GM19240 (cell line): Measurements from ENCODE around the gene P3H3.
A peak's percentile ranks its signal among the peaks of the same experiment; 100 is the strongest.

Source experiments
- DNase-seq: peaks from one replicate; pipeline ENCODE4 v3.0.0; 2011; ENCODE audit warnings: low spot score; ENCODE audit not compliant: insufficient read length

The P3H3 gene

GRCh38 chr12:6827982-6828780, at the start of gene P3H3:
P3H3 (plus strand) TSS chr12:6828407; CDS start chr12:6828441, 34 bp downstream.
- no peak for DNase-seq

DNA sequence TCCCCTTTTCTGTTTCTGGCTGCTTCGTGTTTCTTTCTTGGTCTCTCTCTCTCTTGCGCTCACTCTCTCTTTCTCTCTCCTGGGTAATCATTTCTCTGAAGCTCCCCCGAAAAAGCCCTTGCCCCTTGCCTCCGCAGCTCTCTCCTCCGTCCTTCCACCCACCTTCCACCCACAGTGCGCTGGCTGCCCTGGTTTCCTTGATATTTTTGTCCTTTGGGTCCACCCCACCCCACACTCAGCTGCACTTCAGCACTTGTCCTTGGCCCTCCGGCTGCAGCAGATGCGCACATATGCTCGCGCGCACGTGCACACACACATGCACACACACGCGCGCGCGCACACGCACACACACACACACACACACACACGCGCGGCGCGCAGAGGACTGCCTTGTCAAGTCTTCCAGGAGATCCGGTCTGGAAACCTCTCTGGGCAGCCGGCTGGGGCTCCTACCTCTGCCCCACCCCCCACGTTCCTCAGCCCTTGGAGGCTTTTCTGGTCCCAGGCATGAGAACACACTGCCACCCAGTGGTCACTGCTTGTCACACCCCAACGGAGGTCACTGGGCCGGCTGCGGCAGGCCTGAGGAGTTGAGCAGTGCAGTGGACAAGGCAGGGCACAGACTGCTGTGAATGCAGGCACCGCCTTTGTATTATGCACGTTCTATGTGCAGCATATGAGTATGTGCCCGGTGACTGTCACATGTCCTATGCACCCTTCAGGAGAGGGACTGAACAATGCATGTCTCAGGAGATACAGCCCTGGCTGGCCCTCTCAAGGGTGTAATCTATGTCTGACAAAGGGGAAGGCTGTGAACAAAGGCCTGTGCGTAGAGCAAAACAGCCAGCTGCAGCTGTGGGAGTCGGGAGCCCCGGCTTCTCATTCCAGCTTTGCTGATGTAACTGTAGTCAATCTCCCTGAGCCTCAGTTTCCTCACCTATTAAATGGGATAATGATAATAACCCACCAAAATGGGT, 49.3 kb upstream of the P3H3 start:
- DNase-seq = peak; percentile 76

DNA sequence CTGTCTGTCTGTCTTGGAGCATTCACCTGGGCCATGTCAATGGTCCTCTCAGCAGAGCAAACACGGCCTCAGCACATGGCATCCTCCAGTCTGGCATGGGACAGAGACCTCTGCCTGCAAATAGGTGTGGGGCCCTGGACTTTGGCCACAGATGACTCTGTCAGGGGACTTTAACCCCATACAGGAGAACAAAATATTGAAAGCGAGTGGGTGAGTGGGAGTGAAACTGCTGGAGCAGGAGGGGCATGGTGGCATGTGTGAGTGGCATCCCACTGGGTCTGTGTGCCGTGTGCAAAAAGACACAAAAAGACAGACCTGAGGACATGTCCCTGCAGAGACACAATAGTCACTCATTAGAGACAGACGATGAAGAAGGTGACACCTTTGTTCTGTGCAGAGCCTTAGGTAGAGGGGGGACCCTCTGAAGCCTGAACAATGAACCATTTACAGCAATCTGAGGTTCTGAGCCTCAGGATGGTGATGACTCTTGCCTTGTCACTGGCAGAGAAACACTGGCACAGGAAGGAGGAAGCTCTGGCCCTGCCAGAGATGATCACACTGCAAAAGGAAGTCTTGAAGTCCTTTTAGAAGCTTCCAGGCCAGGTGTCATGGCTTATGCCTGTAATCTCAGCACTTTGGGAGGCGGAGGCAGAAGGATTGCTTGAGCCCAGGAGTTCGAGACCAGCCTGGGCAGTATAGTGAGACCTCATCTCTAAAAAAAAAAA, 48.3 kb upstream of the P3H3 start:
- no peak for DNase-seq

DNA sequence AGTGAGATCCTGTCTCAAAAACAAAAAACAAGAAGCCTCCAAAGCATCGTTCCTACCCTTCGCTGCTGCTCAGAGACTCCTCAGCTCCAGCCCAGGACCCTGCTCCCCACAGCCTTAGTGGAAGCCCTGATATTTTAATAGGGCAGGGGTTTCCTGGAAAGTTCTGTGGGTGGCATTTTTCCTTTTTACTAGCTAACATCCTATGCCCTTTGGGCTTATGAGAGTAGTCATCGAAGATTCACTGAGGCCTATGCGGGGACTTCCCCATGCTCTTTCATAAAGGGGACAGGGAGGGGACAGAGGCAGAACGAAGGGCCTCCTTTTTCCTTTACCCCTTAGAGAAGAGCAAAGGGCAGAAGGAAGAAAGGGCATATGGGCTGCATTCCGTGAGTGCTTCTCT, 47.6 kb upstream of the P3H3 start:
- DNase-seq = no peak

DNA sequence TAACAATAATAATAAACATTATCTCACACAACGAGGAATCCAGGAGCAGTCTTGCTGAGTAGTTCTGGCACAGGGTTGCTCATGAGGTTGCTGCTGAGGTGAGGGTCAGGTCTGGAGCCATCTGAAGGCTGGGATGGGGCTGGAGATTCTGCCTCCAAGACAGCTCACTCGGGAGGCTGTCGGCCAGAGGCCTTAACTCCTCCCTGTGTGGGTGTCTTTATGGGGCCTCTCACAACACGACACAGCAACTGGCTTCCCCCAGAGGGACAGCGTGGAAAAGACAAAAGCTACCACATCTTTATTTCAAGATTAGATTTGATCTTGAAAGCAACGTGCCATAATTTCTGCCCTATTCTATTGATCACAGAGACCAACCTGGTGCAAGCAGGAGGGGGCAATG, 46.1 kb upstream of the P3H3 start:
- DNase-seq = no peak

DNA sequence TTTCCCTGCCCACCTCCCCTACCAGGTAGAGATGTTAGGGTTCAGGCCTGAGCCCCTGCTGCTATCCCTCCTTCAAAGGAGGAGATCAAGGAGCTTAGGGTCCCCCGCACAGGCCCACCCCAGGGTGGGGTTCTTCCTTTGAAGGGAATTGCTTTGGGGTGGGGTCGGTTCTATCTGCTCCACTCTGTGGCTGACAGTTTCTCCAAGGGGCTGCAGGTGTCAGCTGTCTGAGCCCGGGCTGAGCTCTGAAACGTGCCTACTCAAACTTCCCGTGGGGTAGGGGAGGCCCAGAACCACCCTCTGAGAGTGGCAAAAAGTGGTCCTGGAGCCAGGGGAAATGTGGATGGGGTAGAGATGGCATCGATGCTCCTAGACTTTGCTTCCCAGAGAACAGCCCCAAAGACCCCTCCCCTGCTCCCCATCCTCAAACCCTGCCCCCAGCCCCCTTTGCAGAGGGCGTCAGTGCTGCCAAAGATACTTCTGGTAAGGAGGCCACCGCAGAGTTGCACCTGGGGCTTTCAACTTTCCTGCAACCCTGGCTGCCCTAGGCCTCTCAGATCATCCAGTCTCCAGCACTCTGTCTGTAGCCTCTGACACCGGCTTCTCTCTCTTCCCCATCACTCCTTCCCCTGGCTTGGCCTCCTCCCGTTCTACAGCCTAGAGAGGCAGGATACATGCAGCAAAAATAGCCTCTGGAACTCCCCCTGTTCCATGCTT, 45.2 kb upstream of the P3H3 start:
- no peak for DNase-seq

GRCh38 chr12:6783828-6784227, 44.4 kb upstream of the P3H3 start:
- DNase-seq = no peak

DNA sequence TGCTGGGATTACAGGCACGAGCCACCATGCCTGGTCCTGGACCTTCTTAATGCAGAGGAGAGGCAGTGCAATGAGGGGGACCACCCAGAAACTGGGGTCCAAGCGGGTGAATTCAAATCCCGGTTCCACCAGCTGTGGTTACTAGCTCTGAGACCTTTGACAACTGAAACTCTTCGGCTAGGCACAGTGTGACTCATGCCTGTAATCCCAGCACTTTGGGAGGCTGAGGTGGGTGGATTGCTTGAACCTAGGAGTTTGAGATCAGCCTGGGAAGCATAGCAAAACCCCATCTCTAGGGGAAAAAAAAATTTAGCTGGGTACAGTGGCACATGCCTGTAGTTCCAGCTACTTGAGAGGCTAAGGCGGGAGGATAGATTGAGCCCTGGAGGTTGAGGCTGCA, 43.9 kb upstream of the P3H3 start:
- DNase-seq = no peak

DNA sequence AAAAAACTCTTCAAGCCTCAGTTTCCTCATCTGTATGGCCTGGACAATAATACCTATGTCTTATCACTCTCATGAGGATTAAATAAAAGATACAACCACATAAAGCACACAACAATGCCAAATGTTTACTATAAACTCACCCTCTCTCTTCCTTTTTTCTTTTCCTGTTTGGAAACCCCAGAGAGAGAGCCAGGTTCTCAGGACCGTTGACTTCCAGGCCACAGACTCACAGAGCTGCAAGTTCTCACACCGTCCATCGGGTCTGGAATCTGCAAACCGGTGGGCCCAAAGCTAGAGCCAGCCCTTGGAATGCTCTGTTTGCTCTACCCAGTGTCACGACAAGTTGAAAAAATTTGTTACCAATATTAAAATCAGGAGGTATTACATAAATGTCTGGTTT, 43.4 kb upstream of the P3H3 start:
- no peak for DNase-seq

GRCh38 chr12:6786416-6787094, 41.7 kb upstream of the P3H3 start:
- no peak for DNase-seq

GRCh38 chr12:6787309-6787708, 40.9 kb upstream of the P3H3 start:
- DNase-seq = no peak

DNA sequence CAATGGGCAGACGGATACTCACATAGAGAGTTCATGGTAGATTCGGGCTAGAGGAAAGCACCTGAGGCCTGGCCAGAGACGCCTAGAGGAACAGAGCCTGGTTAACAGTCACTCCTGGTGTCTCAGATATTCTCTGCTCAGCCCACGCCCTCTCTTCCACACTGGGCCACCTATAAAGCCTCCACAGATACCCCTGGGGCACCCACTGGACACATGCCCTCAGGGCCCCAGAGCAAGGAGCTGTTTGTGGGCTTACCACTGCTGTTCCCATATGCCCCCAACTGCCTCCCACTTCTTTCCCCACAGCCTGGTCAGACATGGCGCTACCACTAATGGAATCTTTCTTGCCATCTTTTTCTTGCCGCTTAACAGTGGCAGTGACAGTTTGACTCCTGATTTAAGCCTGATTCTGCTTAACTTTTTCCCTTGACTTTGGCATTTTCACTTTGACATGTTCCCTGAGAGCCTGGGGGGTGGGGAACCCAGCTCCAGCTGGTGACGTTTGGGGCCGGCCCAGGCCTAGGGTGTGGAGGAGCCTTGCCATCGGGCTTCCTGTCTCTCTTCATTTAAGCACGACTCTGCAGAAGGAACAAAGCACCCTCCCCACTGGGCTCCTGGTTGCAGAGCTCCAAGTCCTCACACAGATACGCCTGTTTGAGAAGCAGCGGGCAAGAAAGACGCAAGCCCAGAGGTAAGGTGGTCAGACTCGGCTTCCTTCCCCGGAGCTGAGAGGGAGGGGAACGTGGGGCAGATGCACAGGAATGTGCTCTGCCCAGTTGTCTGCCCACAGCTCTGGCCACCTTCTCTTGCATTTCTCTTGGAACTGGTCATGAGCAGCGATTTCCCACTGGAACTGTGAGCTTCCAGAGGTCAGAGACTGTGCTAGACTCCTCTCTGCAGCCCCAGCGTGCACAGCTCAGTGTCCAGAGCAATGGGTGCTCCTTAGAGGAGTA, 39.0 kb upstream of the P3H3 start, which contains the start of gene CD4:
TSS of gene CD4 (plus strand) at position 557 of the 953 bp plus-strand sequence. CDS start 10,611 bp downstream, outside the sequence.
- no peak for DNase-seq

GRCh38 chr12:6790496-6791150, 37.6 kb upstream of the P3H3 start:
- no peak for DNase-seq

DNA sequence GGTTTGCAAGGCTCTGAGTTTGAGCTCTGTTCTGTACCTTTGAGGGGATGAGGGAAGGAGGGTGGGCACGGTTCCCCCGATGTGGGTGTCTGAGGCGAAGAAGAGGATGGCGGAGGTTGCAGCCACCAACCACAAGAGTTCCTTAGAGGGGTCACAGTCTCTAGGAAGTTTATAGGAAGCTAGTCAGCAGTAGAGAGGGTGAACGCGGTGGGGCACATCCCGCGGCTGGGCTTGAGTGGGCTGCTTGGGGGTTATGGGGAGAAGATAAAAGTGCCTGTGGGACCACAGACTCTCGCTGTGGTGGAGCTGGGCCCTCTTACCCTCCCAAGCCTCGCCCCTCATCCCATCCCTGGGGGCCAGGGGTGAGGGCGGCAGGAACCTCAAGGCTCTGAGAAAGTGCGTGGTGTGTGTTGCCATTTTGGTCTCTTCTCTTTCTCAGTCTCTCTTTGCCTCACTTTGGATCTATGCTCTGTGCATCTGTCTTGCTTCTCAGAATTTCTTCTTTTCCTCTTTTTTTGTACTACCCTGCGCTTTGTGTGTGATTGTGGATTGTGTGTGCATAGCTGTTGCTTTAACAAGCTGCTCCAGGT, 36.2 kb upstream of the P3H3 start:
- DNase-seq = no peak

DNA sequence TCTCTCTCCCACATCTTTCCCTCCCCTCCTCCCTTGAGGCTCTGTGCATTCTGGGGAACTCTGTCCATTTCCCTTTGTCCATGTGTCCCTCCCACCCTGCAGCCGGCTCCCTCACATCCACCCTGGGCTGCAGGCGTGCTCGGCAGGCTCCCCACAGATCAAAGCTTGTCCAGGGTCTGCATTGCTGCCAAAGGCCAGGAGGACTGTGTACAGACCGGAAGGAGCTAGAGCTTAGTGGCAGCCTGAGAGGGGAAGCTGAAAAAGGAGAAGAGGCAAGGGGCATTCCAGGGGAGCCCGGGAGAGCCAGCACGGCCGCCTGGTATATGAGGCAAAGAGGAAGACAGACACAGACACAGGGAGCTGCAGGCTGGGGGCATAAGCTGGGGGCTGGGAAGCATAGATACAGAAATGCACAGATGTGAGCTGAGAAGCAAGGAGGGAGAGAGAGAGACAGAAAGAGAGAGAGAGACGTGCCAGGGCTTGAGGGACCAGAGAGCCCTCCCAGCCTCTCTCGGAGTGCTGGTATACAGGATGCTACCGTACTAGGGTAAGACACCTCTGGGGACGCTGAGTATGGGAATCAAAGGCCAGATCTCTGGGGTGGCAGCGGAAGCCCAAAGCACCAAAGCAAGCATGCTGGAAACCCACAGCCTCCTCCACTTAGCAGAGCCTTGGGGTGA, 35.5 kb upstream of the P3H3 start:
- DNase-seq = no peak

- DNase-seq = no peak
Measured at GRCh38 chr12:6795088-6795487, 33.1 kb upstream of the P3H3 start.

- no peak for DNase-seq
Measured at GRCh38 chr12:6796576-6796975, 31.6 kb upstream of the P3H3 start.

GRCh38 chr12:6799147-6799546, 29.1 kb upstream of the P3H3 start:
- DNase-seq = no peak
